Measurements from ENCODE around the gene CDH4.
"Not testable (repeated sequence)": the region's sequence is repeated elsewhere in the genome, so short reads cannot be mapped to it uniquely, and the experiment has no call there.

CDH4 gene

DNA sequence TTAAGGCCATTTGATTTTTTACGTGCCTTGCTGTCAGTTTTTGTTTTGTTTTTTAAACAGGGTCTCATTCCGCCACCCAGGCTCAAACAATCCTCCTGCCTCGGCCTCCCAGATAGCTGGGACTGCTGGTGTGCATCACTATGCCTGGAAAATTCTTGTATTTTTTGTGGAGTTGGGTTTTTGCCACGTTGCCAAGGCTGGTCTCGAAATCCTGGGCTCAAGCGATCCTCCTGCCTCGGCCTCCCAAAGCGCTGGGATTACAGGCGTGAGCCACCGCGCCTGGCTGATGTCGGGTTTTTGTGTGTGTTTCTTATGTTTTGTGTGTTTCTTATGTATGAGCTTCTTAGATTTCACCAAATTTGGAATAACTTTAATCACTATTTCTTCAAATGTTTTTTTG, 708.8 kb downstream of the CDH4 start:
- TF ChIP-seq ZNF274 (IDR thresholded peaks at IDR 0.05; ENCODE audit: low read depth, low read length), result no peak
- H3K4me3 ChIP-seq (ENCODE audit: low read length), result no peak overlapping the region

DNA sequence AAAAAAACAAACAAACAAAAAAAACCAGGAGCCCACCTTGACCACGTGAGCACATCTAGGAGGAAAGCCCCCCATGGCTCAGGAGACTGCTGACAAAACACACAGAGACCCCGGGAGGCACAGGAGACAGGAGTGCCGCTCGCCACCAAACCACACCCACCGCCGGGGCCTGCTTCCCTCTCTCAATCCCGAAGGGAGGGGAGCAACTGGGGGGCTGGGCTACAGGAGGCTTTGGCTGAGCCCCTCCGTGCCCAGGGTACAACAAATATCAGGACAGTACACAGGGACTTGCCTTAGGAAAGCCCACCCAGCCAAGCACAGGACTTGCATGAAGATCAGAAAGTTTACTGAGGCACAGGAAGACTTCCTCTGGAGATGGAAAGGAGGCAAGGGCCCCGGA, 711.1 kb downstream of the CDH4 start:
- H3K4me3 ChIP-seq (ENCODE audit: low read length), result no peak overlapping the region
- TF ChIP-seq ZNF274 (IDR thresholded peaks at IDR 0.05; ENCODE audit: low read depth, low read length), result no peak

DNA sequence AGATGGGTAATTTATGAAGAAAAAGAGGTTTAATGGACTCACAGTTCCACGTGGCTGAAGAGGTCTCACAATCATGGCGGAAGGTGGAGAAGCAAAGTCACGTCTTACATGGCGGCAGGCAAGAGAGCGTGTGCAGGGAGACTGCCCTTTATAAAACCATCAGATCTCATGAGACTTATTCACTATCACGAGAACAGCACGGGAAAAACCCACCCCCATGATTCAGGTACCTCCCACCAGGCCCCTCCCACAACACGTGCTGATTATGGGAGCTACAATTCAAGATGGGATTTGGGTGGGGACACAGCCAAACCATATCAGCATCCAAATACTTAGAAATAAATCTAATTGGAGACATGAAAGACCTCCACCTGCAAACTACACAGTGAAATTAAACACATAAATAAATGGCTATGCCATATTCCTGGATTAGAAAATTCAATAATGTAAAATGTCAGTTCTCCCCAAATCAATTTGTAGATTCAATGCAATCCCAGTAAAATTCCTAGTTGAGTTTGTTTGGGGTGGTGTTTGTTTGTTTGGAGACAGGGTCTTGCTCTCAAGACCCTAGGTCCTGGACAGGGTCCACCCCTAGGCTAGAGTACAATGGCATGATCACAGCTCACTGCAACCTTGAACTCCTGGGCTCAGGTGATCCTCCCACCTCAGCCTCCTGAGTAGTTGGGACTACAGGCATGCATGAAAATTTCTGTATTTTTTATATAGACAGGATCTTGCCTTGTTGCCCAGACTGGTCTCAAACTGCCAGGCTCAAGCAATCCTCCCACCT, 712.0 kb downstream of the CDH4 start:
- TF ChIP-seq ZNF274 (IDR thresholded peaks at IDR 0.05; ENCODE audit: low read depth, low read length), result no peak

DNA sequence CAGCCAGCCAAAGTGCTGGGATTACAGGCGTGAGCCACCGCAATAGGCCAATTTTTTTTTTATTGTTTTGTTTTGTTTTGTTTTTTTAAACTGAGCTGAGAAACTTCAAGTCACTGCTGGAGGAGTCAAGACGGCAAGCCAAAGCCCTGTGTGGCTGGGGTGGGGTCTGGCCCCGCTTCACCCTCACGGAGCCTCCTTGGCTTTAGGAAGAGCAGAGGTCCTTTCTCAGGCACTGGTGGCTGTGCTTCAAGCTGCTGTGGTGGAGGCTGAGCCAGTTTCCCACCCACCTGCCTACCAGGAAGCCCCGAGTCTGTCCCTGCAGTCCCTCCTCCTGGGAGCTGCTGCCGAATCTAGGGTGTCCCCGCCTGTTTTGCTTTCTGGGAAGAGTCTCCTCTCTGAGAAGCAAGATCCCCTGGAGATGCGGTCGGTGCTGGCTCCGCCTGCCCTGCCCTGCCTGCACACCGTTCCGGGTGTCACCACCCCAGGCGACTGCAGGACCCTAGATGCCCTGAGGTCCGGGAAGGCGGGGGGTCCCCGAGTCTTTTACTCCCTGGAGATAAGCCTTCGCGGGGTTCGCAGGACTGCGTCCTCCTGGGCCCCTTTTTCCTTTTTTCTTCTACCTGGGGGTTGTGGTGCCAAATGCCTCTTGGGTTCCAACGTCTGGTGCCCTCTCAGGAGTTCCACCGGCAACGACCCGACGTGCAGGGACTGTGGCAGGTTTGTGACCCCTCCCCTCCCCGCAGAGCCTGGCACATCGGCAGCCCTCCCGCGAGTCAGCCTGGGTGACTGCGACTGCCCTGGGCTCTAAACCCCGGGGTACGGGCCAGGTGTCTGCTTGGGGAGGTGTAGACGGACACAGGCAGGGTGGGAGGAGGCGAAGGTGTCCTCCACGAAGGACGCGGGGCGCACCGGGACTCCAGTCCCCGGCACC, 712.9 kb downstream of the CDH4 start:
- H3K4me3 ChIP-seq (ENCODE audit: low read length), result no peak overlapping the region
- no peak for TF ChIP-seq ZNF274 (IDR thresholded peaks at IDR 0.05; ENCODE audit: low read depth, low read length)

More for the DNA sequence above, 712.0 kb downstream of the CDH4 start:
- H3K4me3 ChIP-seq (ENCODE audit: low read length), result no peak overlapping the region

DNA sequence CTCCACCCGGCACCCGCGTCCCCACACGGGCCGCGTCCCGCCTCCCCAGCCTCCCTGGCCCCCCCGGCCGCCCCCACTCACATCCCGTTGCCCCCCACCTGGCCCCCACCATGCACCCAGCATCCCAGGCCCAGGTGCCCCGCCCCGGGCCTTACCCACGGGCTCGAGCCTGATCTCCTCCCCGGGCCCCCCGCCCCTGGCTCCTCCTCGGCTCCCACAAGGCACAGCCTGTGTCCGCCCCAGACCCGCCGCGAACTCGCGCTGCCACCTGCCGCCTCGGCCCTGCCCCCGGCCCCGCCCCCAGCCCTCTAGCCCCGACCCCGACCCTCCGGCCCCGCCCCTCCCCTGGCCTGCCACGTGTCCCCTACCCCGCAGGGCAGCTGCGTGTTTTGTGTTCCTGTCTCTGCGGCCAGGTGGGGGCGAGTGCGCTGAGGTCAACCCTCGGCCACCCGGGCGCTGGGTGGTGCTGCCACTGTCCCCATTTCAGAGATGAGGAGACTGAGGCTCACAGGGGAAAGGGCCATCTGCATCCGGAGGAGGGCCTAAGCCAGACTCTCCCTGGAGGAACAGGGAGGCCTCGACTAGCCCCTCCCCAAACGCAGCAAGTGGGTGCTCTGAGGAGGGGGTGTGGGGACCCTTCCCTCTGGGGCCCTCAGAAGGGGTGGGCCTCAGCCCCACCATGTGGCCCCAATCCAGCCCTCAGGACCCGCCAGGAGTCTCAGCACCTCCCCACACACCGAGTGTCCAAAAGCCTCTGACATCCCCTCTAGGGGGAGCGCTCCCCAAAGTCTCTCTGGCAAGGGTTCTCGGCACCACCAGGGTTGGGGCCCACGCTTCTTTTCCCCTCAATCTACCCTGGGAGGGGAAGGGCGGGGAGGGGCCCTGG, 713.8 kb downstream of the CDH4 start:
- no peak overlapping the region for H3K4me3 ChIP-seq (ENCODE audit: low read length)
- TF ChIP-seq ZNF274 (IDR thresholded peaks at IDR 0.05; ENCODE audit: low read depth, low read length), result no peak

DNA sequence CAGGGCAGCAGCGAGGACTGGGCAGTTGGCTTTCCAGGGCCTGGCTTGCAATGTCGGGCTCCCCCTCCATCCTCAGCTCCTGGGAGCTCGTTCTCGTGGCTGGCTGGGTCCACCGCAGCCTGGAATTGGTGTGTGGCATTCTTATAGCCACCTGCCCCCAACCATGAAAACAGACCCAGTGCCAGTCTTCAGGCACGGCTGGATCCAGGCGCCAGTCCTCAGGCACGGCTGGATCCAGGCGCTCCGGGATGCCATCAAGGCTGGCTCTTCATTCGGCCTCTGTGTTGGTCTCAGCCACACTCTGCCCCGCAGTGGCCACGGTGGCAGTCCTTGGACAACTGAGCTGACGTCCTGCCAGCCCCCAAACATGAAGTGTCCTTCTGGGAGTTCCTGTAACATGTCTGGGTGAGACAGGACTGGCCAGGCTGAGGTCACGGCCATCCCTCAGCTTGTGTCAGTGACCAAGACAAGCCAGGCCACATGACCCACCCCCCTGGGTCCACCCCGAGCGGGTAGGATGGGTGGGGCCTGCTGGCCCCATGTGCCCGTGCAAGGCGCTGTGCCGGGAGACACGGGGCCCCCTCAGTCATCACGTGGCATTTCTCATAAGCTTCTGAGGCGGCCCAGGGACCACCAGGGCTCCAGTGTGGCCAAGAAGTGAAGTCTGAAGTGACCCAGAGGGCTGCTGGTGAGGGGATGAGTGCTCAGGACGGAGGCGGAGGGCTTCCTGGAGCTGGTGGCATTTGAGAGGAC, 714.6 kb downstream of the CDH4 start:
- TF ChIP-seq ZNF274 (IDR thresholded peaks at IDR 0.05; ENCODE audit: low read depth, low read length), result no peak
- no peak overlapping the region for H3K4me3 ChIP-seq (ENCODE audit: low read length)

DNA sequence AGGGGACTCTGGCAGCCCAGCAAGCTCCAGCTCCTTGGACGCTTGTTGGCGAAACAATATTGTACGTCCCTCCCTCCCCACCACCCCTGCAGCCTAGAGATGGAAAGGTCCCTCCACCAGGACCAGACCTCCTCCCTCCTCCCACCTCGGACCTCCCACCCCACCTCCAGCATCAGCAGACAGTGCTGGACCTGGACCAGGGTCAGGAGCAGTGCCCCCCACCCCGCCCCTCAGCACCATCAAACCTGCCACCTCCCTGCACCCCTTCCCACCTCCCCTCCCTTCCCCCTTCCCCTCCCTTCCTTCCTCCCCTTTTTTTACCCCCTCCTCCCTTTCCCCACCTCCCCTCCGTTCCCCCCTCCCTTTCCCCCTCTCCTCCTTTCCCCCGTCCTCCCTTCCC, 715.2 kb downstream of the CDH4 start:
- H3K4me3 ChIP-seq (ENCODE audit: low read length), result no peak overlapping the region
- no peak for TF ChIP-seq ZNF274 (IDR thresholded peaks at IDR 0.05; ENCODE audit: low read depth, low read length)

DNA sequence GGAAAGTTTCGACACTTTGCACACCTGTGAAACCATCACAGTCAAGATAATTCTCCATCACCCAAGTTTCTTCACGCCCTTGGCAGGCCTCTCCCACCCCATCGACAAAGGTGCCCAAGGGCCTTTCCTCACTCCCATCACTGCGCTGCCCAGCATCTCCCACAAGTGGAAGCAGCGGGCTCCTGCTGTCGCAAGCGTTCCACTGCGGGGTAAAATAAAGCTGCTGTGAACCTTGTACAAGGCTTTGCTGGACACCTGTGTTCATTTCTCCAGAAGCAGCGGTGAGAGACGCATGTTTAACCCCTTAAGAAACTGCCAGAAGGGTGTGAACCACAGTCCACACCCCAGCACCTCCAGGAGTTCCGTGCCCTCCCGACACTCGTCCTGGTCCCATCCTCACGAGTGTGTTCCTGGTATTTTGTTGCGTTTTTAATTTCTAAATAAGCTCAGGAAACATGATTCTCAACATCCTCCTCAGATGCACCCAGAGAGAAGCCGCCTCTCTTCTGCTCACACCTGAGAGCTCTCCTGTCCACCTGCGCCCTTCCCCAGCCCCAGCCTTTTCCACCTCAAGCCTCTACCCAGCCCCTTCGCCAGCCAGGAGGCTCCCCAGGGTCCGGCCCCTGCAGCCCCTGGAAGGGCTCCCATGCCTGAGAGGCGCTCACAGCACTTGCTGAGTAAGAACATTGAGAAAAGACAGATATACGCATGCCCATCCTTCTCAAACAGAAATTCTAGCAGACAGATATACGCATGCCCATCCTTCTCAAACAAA, 716.2 kb downstream of the CDH4 start:
- no peak overlapping the region for H3K4me3 ChIP-seq (ENCODE audit: low read length)
- no peak for TF ChIP-seq ZNF274 (IDR thresholded peaks at IDR 0.05; ENCODE audit: low read depth, low read length)

DNA sequence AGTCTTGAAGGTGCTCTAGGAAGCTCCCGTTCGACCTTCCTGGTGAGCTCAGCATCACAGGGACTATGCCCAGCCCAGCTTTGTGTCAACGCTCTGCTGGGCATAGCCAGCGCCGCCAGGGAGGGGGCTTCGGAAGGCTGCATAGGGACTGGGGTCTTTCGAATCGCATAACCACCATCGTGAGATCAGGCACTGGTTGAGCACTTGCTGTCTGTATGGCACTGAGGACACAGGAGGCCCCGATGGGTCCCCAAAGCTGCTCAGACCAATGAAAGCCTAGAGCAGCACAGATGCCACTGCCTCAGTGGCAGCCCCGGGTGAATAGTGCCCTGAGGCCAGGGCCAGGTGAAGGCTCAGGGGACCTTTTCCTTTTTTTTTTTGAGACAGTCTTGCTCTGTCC, 716.9 kb downstream of the CDH4 start:
- TF ChIP-seq ZNF274 (IDR thresholded peaks at IDR 0.05; ENCODE audit: low read depth, low read length), result no peak

DNA sequence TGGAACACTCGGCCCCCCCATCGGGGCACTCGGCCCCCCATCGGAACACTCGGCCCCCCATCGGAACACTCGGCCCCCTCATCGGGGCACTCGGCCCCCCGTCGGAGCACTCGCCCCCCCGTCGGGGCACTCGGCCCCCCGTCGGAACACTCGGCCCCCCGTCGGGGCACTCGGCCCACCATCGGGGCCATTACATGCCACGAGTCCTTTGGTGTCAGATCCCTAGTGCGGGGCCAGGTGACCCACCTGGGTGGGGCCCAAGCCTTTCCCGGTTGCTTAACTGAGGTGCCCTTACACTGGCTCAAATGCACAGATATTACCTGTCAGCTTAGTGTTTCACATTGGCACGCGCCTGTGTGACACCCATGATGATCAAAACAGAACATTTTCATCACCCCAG, 717.7 kb downstream of the CDH4 start:
- no peak overlapping the region for H3K4me3 ChIP-seq (ENCODE audit: low read length)
- TF ChIP-seq ZNF274 (IDR thresholded peaks at IDR 0.05; ENCODE audit: low read depth, low read length), result no peak

More for the DNA sequence above, 716.9 kb downstream of the CDH4 start:
- H3K4me3 ChIP-seq (ENCODE audit: low read length), result no peak overlapping the region

DNA sequence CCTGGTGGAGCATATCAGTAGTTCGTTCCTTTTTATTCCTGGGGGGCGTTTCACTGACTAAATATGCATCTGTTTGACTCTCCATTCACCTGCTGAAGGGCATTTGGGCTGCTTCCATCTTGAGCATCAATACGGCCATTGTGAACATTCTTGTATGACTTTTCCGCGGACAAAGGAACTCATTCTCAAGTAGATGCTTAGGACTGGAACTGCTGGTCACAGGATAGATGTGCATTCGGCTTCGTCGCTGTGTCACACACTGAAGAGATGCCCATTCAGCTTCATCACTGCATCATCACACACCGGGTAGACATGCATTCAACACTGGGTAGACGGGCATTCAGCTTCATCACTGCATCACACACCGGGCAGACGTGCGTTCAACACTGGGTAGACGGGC, 718.3 kb downstream of the CDH4 start:
- no peak overlapping the region for H3K4me3 ChIP-seq (ENCODE audit: low read length)
- TF ChIP-seq ZNF274 (IDR thresholded peaks at IDR 0.05; ENCODE audit: low read depth, low read length), result no peak

DNA sequence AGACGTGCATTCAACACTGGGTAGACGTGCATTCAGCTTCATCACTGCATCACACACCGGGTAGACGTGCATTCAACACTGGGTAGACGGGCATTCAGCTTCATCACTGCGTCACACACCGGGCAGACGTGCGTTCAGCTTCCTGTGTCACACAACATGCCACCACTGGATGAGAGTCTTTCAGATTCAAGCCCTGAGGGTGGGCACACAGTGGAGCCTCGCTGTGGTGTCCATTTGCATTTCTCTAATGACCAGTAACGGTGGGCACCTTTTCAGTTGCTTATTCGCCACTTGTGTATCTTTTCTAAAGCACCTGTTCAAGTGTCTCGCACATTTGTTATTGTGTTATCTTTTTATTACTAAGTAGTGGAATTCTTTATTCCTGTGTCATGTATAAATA, 719.5 kb downstream of the CDH4 start:
- not testable (repeated sequence) for H3K4me3 ChIP-seq (ENCODE audit: low read length)

All from GM08714 (cell line).